RPMI8226 (cell line): ENCODE results near the gene TNNT3.

Experiments
- DNase-seq: peaks from one replicate; pipeline ENCODE4 v3.0.0-alpha.2; 2015

TNNT3 gene

GRCh38 chr11:1964348-1964747 is 44.8 kb downstream of the TNNT3 start:
- DNase-seq = no peak

- no peak for DNase-seq
These were observed 45.5 kb downstream of the TNNT3 start for GRCh38 chr11:1964955-1965354.

GRCh38 chr11:1966531-1966930 is 47.0 kb downstream of the TNNT3 start:
- no peak for DNase-seq

DNA sequence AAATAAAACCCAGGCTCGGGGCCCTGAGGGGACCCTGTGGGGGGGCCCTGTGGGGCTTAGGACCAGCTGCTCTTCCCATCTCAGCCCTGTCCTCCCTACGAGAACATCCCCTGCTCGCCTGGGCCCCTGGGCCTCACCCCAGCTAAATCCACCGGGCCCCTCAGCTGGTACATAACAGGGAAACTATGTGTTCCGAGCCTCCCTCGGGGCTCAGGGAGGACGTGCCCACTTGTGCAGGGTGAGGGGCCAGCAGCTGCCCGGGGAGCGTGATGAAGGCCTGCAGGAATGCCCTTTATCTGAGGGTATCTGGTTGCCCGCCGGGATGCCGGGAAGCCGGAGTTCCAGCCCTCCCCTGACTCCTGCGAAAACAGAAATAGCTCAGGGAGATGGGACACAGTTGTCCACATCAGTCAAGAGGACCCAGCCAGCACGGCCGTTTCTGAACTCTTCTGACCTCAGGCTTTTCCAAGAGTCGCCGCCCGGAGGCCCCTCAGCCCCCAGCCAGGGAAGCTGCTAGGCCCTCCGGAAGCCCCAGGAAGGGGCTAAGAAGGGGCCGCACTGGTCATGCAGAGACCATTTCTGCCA is 48.2 kb downstream of the TNNT3 start:
- no peak for DNase-seq

DNA sequence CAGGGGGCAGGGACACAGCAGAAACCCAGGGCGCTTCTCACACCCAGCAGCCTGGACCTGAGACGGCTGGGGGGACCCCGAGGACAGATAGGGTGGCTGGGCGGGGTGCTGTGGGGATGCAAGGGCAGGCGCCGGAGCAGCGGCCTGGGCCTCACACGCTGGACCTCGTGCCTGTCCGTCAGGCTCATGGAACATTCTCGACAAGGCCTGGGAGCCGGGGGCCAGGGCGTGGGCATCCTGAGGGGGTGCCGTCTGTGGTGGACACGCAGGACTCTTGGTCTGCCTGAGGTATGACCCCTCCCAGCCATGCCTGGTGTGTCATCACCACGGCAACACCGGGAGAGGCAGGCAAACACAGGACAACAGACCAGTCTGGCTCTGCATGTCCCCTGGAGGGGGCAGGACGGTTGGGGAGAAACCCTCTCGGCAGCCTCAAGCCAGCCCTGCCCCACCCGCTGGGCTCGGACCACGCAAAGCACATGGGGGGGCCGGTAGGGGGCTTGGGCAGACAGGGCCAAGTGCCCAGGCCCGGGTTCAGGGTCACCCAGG is 49.0 kb downstream of the TNNT3 start:
- no peak for DNase-seq

- DNase-seq = no peak
These were observed 49.5 kb downstream of the TNNT3 start for GRCh38 chr11:1969035-1969434.

DNA sequence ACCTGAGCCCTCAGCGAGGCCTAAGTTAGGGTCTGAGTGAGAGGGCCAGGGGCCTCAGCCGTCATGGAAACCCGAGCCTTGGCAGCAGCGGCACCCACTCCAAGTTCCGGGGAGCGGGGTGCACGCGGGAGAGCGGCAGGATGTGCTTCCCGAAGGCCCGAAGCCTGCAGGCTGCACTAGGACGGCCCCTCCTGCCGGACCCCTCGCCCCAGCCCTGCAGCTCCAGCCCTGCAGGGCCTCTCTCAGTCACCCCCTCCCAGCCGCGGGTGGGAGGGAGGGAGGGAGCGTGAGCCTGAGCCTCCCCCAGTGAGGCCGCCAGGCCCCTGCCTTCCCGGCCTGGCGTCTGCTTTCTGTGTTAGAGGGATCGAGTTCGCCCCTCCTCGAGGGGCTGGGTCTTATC is 50.3 kb downstream of the TNNT3 start:
- DNase-seq = no peak

DNA sequence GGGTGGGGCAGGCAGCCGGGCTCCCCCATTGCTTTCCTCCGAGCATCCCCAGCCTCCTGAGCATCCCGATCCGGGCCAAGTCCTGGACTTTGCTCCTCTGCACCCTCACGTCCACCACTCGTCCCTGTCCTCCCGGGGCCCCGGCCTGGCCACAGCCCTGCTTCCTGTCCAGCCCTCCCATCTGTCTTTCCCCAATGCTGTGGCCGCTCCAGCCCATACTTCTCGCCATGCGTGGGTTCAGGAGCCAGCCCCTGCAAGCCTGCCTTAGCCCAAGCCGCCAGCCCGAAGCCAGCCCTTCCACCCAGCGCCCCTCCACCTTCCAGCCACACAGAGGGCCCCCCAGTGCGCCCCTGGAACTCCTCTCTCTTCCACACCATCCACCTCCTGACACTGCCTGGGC is 51.5 kb downstream of the TNNT3 start:
- no peak for DNase-seq

- DNase-seq = no peak
These were observed 55.7 kb downstream of the TNNT3 start for GRCh38 chr11:1975185-1975584.

GRCh38 chr11:1978720-1979473 is 59.4 kb downstream of the TNNT3 start:
- no peak for DNase-seq

DNA sequence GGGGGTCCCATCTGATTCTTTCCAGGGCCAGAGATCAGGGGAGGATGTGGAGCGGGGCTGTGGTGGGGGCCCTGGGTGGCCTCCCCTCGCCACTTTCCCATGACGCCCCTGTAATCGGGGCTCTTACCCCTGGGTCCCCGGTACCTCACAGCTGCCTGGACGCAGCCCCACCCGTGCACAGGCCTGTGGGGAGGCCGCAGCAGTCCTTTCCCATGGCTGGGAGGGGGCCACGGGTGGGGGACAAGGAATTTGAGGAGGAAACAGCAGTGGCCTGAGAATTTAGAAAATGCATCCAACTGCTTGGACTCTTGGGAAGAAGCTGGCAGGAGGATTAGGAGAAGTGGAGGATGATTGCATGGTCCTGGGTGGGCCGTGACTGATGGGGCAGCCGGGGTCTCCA is 60.1 kb downstream of the TNNT3 start:
- DNase-seq = no peak

DNA sequence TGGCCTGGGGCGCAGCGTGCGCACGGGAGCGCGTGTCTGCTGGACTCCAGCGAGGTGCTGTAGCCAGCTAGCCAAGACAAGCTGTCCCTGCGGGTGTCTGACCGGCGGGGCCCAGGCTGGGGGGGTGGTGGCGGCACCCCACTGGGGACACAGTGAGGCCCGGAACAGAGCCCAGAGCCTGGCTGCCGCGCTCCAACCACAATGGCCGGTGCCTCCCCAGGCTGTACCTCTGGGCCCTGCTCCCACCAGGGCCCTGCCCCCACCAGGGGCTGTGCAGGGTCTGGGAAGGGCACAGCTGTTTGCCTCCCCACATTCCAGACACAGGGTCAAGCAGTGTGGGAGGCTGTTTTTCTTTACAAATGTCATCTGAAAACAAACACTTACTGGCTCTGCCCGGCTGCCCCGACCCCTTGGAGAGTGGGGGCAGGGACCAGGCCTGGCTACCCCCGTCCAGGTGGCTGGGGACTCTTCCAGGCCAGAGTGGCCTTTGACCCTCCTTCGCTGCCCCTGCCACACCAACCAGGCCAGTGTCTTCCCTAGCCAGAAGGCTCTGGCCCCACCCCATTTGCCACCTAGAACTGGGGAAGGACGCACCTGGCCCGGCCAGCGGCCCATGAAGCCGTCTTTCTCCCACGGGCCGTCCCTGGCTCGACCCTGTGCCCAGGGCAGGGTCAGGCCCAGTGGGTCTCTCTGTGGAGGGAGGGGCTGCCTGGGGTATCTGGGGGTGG is 63.5 kb downstream of the TNNT3 start:
- DNase-seq = no peak

GRCh38 chr11:1983601-1983961 is 64.1 kb downstream of the TNNT3 start:
- no peak for DNase-seq

DNA sequence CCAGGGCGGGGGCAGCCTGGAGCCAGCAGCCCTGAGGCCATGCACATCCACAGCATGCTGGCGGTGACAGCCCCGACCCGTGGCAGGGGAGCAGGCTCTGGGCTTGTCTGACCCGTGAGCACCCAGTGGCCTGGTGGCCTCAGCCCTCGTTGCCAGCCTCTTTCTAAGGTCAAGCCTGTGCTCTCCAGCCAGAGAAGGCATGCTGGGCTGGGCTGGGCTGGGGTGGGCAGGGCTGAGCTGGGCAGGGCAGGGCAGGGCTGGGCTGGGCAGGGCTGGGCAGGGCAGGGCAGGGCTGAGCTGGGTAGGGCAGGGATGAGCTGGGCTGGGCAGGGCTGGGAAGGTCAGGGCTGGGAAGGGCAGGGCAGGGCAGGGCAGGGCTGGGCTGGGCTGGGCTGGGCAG is 67.5 kb downstream of the TNNT3 start:
- DNase-seq = no peak

GRCh38 chr11:1988174-1988573 is 68.7 kb downstream of the TNNT3 start:
- DNase-seq = no peak
